B cell (primary cell): ENCODE measurements around the gene STT3B.

Experiments used
- CTCF ChIP-seq: fragments of 200-600 bp; IDR thresholded peaks from one replicate; pipeline ENCODE4 v1.8.0; 2022; ENCODE audit warnings: antibody characterized with exemption, mild to moderate bottlenecking
- EZH2 ChIP-seq: IDR thresholded peaks from 2 replicates; pipeline ENCODE4 v1.6.1; 2012; ENCODE audit warnings: borderline replicate concordance, low read depth, mild to moderate bottlenecking, moderate library complexity, low read length; ENCODE audit not compliant: insufficient read depth, poor library complexity, severe bottlenecking

DNA sequence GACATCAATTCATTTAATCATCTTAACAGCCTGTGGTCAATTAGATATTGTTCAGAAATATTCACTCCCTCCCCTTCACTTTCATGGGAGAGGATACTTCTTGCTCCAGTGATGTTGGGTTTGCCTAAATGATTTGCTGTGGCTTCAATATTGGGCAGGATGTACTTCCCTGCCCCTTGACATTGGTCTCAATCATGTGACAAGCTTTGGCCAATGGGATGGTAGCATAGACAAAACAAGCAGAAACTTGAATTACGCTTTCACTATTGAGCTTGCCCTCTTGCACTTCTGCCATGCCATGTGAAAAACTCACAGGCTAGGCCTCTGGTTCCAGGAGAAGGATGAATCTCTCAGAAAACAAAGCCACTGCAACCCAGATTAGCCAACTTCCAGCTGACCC is 42.2 kb upstream of the STT3B start:
- TF ChIP-seq EZH2 (no peak), CTCF (no peak)
